GM21360 (cell line): ENCODE data around the gene TNPO2.
"Not testable (repeated sequence)": the region's sequence is repeated elsewhere in the genome, so short reads cannot be mapped to it uniquely, and the experiment has no call there.

Experiments
- ATAC-seq: cut with Tn5 transposase; IDR thresholded peaks from one replicate; pipeline ENCODE4 v1.9.1; 2021; ENCODE audit warnings: mild to moderate bottlenecking, moderate library complexity; ENCODE audit not compliant: unreplicated experiment

Gene TNPO2

GRCh38 chr19:12737835-12738351 is 14.2 kb upstream of the TNPO2 start:
- no peak for ATAC-seq

GRCh38 chr19:12736995-12737834 is 13.5 kb upstream of the TNPO2 start, which contains the start of gene GET3:
TSS of gene GET3 (plus strand) at chr19:12737497. CDS start at chr19:12737506, 9 bp downstream.
- ATAC-seq = peak; percentile 77

- no peak for ATAC-seq
Measured at GRCh38 chr19:12733369-12734214, 9.9 kb upstream of the TNPO2 start.

DNA sequence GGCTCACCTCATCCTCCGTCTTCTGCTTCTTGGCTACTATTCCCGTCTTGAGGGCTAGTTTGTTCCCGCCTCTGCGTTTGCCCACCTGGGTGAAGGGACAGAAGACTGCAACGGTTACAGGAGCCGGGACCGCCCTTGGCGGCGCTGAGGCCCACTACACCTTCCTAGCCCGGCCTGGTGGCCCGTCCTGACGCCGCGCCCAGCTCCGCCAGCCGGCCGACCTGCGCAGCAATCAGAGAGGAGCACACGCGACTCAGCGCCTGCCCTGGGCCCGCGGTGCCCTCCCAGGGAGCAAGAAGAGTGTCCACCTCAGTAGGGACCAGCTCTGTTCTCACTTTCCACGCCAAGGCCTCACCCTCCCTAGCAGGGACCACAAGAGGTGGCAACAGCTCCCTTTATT is 7.6 kb upstream of the TNPO2 start:
- no peak for ATAC-seq

- no peak for ATAC-seq
Measured at GRCh38 chr19:12730064-12730463, 6.3 kb upstream of the TNPO2 start.

DNA sequence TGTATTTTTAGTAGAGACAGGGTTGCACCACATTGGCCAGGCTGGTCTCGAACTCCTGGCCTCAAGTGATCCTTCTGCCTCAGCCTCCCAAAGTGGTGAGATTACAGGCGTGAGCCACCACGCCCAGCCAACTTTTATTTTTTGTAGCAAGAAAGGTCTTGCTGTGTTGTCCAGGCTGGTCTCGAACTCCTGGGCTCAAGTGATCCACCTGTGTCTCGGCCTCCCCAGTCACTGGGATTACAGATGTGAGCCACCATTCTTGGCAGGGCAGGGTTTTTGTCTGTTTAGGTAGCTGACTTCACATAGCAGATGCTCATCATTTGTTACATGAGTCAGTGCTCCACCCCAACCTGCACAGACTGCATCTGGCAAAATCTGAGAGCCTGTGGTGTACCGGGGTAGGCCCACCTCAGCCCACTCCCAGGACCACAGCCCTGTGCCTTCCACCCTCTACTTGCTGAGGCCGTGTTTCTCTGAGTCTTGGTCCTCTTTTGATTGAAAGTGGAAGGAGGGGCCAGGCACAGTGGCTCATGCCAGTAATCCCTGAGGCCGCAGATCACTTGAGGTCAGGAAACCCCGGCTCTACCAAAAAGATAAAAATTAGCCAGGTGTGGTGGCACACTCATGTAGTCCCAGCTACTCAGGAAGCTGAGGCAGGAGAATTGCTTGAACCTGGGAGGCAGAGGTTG is 4.2 kb upstream of the TNPO2 start:
- ATAC-seq = no peak

GRCh38 chr19:12726988-12727316 is 3.2 kb upstream of the TNPO2 start:
- ATAC-seq = no peak

- ATAC-seq = not testable (repeated sequence)
Measured at GRCh38 chr19:12725612-12726011, 1.9 kb upstream of the TNPO2 start.

DNA sequence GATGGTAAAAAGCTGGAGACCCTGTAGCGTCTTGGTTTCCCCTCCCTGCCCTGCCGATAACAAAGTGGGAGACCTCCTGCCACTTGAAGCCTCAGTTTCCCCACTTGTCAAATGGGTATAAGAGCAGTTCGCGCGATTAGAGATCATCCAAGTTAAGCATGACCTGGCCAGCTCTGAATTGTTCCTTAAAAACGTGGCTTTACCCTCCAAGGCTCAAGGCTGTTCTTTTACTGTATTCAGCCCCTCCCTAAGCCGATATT is 421 bp downstream of the TNPO2 start:
- ATAC-seq = no peak

- ATAC-seq = peak; percentile 77
Measured at GRCh38 chr19:12722566-12723380, 959 bp downstream of the TNPO2 start.

GRCh38 chr19:12721656-12722565 is 1.8 kb downstream of the TNPO2 start:
- peak; percentile 19 for ATAC-seq

DNA sequence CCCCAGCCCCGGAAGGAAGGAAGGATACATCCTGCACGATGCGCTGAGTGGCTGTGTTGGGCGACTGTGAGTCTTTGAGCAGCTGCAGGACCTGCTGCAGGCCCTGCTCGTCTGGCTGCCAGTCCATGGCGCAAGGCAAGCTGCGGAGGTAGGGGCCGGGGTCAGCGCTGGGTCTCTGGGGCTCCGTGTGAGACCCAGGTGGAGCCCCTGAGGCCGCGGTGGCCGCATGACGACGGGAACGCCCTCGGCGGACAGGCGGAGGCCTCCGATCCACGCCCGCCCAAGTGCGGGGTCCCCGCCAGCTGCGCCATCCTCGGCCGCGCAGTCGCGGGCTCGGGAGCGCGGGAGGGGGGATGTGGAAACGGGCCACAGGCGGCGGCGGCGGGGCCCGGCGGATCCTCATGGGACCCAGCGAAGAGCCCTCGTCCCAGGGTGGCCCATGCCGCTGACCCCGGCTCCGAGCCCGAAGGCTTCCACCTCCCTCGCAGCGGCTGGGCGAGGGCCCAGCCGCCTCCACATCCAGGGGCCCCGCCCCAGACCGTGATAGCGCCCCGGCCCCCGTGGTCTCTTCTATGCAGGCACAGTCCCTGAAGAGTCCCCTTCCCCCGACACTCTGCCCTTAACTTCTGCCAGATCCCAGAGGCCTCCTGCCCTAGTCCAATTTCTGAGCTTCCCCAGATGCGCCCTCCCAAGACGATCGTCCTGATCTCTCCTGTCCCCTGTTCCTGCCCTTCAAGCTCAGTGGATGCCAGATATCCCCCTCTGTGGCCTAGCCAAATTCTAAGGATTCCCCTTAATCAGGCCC is 2.7 kb downstream of the TNPO2 start:
- ATAC-seq = no peak

DNA sequence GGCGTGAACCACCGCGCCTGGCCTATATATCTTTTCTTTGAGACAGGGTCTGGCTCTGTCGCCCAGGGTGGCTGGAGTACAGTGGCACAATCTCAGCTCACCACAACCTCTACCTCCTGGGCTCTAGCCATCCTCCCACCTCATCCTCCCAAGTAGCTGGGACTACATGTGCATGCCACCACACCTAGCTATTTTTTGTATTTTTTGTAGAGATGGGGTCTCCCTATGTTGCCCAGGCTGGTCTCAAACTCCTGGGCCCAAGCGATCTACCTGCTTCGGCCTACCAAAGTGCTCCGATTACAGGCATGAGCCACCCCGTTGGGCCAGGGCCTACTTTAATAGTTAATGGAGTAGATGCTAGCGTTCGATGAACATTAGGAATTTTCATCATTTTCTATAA is 3.4 kb downstream of the TNPO2 start:
- ATAC-seq = no peak

GRCh38 chr19:12715929-12716328 is 7.8 kb downstream of the TNPO2 start:
- no peak for ATAC-seq

DNA sequence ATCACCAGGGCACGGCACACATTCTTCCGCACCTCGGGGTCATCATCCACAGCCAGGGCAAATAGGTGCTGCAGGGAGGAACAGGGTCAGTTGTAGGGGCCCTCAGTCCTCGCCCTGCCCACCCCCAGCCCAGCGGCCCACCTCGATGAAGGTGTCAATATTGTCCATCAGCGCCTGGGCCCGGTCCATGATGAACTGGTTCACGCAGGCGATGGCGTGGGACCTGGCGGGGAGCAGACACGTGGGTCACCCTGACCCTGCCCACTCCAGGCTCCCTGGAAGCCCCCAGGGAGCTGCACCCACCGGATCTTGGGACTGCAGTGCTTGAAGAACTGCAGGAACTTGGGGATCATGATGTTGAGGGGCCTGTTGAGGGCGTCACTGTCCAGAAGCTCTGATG is 8.6 kb downstream of the TNPO2 start:
- ATAC-seq = no peak

DNA sequence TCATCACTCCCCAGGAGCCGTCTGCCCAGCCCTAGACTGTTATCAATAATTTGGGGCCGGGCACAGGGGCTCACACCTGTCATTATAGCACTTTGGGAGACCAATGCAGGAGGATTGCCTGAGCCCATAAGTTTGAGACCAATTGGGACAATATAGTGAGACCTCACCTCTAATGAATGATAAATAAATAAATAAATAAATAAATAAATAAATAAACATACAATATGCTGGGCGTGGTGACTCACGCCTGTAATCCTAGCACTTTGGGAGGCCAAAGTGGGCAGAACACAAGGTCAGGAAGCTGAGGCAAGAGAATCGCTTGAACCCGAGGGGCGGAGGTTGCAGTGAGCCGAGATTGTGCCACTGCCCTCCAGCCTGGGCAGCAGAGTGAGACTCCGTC is 10.4 kb downstream of the TNPO2 start:
- not testable (repeated sequence) for ATAC-seq

- not testable (repeated sequence) for ATAC-seq
Measured at GRCh38 chr19:12712077-12712476, 11.7 kb downstream of the TNPO2 start.

DNA sequence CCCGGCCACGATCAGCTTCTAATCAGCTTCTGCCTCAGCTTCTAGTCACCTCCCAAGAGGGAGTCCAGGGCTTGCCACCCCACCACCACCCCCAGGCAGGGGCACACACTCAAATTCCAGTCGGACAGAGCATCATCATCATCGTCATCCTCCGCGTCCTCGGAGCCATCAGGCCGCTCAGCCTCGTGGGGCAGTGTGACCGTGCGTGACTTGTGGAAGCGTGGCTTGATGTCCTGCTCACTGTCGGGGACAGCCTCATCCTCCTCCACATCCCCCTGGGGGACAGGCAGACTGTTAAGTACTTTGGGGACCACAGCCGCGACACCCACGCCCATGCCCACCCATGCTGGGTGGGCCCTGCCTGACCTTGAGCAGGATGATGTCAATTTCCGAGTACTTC is 12.5 kb downstream of the TNPO2 start:
- ATAC-seq = no peak

- ATAC-seq = no peak
Measured at GRCh38 chr19:12708641-12709040, 15.1 kb downstream of the TNPO2 start.
